GM18517 (cell line): ENCODE results near the gene PTPRJ.

ENCODE experiments used
- ATAC-seq: cut with Tn5 transposase; IDR thresholded peaks from one replicate; pipeline ENCODE4 v1.9.1; 2021; ENCODE audit warnings: mild to moderate bottlenecking, moderate library complexity; ENCODE audit not compliant: unreplicated experiment

PTPRJ gene

GRCh38 chr11:48058788-48059187, 78.4 kb downstream of the PTPRJ start:
- no peak for ATAC-seq

- no peak for ATAC-seq
Observed at GRCh38 chr11:48062649-48063048, 82.3 kb downstream of the PTPRJ start.

- ATAC-seq: no peak
Observed at GRCh38 chr11:48063424-48063978, 83.1 kb downstream of the PTPRJ start.

GRCh38 chr11:48064306-48064705, 83.9 kb downstream of the PTPRJ start:
- no peak for ATAC-seq

- no peak for ATAC-seq
Observed at GRCh38 chr11:48066881-48067800, 86.8 kb downstream of the PTPRJ start.

GRCh38 chr11:48073031-48073861, 92.9 kb downstream of the PTPRJ start:
- ATAC-seq: no peak

GRCh38 chr11:48074425-48075181, 94.2 kb downstream of the PTPRJ start:
- no peak for ATAC-seq

GRCh38 chr11:48075637-48076036, 95.3 kb downstream of the PTPRJ start:
- no peak for ATAC-seq

- ATAC-seq: no peak
Observed at GRCh38 chr11:48077251-48077650, 96.9 kb downstream of the PTPRJ start.

GRCh38 chr11:48078689-48079088, 98.3 kb downstream of the PTPRJ start:
- ATAC-seq: no peak

GRCh38 chr11:48079596-48079995, 99.2 kb downstream of the PTPRJ start:
- no peak for ATAC-seq

GRCh38 chr11:48080301-48080861, 100.0 kb downstream of the PTPRJ start:
- ATAC-seq: no peak

- ATAC-seq: no peak
Observed at GRCh38 chr11:48081151-48082010, 101.0 kb downstream of the PTPRJ start.

- no peak for ATAC-seq
Observed at GRCh38 chr11:48082771-48083170, 102.4 kb downstream of the PTPRJ start.

GRCh38 chr11:48083421-48083820, 103.1 kb downstream of the PTPRJ start:
- no peak for ATAC-seq

- no peak for ATAC-seq
Observed at GRCh38 chr11:48085688-48086087, 105.3 kb downstream of the PTPRJ start.

GRCh38 chr11:48087422-48087821, 107.1 kb downstream of the PTPRJ start:
- no peak for ATAC-seq

GRCh38 chr11:48087974-48088681, 107.8 kb downstream of the PTPRJ start:
- no peak for ATAC-seq

- ATAC-seq: no peak
Observed at GRCh38 chr11:48088682-48089050, 108.3 kb downstream of the PTPRJ start.
